Amniotic epithelial cell (primary cell): ENCODE measurements around the gene WDR74.
"Not testable (repeated sequence)": the region's sequence is repeated elsewhere in the genome, so short reads cannot be mapped to it uniquely, and the experiment has no call there.

Experiments used
- DNase-seq: peaks from one replicate; pipeline ENCODE4 v3.0.0-alpha.2; 2010; ENCODE audit warnings: low read depth

WDR74 gene

DNA sequence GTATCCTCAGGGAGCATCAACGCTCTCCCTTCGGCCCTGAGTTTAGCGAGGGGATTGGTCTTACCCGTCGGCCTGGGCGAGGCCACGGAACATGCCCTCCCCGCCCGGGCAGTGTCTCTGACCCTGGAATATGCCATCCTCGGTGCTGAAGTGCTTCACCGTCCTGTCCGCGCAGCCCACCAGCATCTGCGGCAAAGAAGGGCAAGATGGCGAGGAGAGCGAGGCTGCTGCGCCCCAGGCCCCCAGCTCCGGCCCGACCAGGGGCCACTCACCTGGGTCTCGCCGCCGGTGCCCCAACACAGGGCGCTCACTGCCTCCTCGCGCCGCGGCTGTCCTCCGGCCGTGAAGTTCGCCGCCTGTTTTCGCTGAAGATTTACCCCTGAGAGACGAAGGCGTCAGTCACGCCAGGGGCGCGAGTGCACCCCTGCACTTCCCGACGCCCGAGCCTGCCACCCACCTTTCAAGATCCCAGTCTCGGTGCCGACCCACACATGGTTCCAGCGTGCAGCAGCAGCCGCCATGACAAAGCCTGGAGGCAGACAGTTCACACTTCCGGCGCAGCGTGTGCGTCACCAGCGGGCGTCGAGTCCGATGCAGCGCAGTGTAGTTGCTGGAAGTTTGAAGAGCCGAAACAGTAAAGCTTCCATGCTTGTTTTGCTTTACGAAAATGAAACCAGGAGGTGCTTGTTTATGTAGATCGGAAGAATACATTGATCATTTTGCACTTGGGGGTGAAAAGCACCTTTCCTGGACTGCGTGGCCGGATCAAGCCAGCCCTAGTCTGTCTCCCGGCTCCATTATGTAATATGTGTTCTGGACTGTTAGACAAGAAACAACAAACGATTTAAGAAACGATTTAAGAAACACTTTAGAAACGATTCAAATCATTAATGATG, at the start of gene WDR74:
WDR74 (minus strand) TSS at position 541 of the 896 bp plus-strand sequence; CDS start at position 521, 20 bp downstream.
- DNase-seq: peak; percentile 90

DNA sequence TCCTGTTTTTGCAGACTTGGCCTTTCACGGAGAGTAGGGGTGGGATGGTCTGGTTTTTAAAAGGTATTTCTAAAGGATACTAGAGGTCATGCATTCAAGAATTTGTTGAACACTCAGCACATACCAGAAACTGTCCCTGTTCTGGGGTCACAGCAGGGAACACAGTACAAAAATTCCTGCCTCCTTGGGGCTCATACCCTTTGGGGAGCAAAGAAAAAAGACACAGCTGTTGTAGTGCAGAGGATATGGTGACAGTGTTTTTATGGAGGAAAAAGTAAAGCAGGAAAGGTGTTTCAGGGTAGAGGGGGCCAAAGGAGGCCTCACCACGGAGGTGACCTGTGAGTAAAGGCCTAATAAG, 49.7 kb upstream of the WDR74 start:
- DNase-seq: no peak

DNA sequence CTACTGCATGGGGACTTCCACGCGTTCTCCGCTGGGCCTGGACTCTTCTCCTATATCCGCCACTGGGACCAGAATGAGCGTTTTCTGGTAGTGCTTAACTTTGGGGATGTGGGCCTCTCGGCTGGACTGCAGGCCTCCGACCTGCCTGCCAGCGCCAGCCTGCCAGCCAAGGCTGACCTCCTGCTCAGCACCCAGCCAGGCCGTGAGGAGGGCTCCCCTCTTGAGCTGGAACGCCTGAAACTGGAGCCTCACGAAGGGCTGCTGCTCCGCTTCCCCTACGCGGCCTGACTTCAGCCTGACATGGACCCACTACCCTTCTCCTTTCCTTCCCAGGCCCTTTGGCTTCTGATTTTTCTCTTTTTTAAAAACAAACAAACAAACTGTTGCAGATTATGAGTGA, 49.0 kb upstream of the WDR74 start:
- no peak for DNase-seq

DNA sequence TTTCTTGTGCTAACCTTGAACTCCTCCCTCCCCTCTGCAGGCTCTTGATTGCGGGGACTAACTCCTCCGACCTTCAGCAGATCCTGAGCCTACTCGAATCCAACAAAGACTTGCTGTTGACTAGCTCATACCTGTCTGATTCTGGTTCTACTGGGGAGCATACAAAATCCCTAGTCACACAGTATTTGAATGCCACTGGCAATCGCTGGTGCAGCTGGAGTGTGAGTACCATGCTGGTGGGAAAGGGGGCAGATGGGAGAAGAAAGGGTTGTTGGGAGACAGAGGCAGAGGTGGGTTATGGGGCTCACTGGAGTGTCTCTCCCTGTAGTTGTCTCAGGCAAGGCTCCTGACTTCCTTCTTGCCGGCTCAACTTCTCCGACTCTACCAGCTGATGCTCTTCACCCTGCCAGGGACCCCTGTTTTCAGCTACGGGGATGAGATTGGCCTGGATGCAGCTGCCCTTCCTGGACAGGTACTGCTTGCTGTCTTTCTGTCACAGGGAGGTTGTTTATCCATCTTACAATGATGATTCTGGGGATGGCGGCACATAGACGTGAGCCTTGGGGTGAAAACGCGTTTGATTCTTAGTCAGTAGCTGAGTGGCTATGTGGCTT, 45.9 kb upstream of the WDR74 start:
- DNase-seq: no peak

DNA sequence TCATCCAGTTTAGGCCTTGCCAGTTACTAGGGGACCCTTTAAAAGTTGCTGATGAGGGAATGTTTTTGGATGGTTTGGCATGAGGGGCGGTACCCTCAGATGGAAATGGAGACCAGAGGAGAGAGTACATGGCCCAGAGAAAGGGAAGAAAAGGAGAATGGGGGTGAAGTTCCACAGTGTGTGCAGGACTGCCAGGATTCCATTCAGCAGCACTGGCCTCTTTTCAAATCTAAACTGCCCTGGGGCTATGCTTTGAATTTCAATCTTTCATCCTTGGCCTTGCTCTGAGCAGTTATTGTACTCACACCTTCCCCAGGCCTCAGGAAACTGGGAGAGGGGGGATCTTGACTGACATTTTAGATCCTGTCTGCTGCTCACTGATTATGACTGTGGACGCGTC, 44.3 kb upstream of the WDR74 start:
- DNase-seq: no peak

DNA sequence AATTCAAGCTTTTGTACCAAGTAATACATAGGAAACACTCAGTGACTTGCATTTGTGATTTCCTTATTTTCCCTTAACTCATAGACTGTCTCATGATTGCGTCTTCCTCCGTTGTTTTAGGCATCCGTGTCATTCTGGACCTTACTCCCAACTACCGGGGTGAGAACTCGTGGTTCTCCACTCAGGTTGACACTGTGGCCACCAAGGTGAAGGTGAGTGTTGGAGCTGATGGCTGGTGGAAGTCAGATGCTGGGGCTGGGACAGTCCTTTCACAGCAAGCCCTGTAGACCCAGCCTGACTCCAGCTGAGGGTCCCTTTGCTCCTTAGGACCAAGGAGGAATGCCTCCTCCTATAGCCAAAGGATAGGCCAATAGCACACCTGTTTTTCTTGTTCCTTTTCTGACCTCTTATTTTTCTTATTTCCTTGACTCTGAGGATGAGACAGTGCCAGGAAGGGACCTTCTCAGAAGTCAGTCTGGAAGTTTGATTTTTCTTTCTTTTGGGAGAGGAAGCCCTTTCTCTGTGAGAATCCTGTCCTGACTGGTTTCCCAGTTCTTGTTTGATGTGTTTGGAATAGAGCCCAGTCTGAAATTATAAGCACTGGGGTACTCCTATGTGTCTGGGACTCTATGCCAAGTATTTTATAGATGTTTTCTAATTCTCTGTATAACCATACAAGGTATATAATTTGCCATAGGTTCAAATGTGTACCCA, 43.6 kb upstream of the WDR74 start:
- no peak for DNase-seq

DNA sequence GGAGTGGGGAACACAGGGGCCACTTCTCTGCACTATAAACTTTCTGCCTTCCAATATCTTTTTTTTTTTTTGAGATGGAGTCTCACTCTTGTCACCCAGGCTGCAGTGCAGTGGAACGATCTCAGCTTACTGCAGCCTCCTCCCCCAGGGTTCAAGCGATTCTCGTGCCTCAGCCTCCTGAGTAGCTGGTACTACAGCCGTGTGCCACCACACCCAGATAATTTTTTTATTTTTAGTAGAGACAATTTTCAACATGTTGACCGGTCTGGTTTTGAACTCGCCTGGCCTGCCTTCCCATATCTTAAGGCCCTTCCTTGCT, 43.0 kb upstream of the WDR74 start:
- no peak for DNase-seq

DNA sequence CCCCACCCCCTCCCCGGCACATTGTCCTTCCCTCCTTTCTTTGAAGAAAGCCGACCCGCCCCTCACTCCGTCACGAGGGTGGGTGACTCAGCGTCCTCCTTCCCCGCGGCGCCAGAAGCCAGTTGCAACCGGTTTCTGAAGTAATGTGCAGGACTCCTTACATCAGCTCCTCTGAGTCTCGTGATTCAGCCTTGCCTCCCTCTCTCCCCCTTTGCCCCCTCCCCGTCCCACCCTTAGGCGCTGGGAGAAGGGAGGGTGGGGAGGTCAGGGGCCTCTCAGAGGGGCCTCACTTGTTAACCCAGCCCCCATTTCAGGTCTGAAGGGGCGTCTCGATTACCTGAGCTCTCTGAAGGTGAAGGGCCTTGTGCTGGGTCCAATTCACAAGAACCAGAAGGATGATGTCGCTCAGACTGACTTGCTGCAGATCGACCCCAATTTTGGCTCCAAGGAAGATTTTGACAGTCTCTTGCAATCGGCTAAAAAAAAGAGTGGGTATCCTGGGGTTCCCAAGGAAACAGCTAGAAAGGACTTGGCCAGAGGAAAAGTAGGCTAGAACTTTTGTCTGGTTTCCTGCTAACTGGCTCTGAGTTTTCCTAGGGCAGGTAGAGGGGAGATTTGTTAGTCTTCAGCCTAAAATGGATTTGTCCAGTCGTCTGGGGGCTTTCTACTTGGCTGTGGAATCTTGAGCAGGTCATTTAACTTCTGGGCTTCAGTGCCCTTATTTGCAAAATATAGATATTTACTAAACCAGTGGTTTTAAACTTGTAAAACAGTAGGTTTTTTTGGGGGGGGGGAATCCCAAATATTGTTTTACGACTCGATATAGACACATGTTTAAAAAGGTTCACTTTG, 42.4 kb upstream of the WDR74 start:
- DNase-seq: peak; percentile 97

DNA sequence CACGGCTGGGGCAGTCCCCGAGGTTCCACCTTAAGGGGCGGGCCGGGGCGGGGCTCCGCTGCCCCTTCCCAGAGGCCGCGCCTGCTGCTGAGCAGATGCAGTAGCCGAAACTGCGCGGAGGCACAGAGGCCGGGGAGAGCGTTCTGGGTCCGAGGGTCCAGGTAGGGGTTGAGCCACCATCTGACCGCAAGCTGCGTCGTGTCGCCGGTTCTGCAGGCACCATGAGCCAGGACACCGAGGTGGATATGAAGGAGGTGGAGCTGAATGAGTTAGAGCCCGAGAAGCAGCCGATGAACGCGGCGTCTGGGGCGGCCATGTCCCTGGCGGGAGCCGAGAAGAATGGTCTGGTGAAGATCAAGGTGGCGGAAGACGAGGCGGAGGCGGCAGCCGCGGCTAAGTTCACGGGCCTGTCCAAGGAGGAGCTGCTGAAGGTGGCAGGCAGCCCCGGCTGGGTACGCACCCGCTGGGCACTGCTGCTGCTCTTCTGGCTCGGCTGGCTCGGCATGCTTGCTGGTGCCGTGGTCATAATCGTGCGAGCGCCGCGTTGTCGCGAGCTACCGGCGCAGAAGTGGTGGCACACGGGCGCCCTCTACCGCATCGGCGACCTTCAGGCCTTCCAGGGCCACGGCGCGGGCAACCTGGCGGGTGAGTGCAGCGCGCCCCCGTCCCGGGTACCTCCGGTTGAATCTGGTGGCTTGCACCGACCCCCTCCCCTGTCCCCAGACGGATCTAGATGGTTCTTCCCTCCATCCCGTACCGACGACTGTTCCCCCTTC, 41.6 kb upstream of the WDR74 start, which contains the start of gene SLC3A2:
SLC3A2 (plus strand) TSS at position 94 of the 776 bp plus-strand sequence; CDS start at position 222, 128 bp downstream.
- peak; percentile 81 for DNase-seq

DNA sequence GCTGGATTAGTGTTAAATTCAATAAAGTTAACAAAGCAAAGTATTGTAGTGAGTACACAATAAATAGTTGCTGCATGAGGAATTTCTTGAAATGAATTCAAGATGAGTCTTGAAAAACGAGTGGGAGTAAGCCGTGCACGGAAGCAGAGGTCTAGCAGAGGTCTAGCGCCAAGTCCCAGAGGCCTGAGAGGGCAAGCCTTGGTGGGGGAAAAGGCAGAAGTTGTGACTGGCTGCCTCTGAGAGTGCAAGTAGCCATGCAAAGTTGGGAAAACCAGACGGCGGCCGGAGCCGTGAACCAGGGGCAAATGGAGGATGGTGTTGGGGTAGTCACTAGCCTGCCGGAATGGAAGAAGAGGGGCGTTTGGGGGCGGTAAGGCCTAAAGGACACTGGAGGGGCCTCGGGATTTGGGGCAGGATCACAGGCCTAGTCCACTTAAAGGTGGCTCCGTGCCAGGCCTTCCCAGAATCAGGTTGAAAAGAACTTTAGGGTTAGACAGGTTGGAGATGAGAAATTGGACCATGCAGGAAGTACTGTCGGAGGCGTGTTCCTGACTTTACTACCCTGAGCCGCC, 40.9 kb upstream of the WDR74 start:
- peak; percentile 93 for DNase-seq

DNA sequence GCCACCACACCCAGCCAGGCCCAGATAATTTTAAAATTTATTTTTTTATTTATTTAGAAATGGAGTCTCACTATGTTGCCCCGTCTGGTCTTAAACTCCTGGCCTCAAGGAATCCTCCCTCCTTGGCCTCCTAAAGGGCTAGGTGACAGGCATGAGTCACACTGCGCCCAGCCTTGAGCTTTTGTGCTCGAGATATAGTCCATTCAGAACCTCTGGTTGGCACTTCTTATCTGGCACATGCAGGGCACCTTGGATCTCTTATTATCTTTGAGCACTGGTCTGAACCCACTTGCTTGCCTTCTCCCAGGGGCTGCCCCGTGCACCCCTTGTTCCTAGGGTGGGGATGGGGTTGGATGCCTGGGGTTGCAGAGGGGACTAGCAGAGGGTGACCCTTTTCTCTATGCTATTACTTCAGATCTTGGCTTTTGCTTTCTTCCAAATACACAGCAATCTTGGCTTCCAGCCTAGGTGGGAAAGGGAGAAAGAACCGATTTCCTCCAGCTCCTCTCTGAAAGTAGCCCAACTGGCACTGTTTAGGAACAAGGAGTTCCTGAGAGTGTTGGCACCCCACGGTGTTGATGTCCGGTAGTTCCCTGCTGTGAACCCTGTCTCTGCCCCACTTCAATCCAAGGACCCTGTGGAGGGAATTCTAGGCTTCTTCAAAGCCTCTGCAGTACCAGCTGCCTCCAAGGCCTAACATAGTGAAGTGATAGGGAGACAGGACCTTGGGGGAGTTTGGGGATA, 40.0 kb upstream of the WDR74 start:
- no peak for DNase-seq

DNA sequence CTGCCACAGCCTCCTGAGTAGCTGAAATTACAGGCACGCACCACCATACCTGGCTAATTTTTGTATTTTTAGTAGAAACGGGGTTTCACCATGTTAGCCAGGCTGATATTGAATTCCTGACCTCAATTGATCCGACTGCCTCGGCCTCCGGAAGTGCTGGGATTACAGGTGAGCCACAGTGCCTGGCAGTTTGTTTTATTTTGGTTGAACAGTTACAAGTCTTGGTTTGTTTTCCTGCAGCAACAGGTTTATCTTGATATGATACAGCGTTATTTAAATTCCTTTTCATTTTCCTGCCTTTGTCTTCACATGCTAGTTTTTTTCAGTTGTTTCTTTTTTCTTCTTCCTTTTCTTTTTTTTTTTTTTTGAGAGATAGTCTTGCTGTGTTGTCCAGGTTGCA, 37.3 kb upstream of the WDR74 start:
- no peak for DNase-seq

DNA sequence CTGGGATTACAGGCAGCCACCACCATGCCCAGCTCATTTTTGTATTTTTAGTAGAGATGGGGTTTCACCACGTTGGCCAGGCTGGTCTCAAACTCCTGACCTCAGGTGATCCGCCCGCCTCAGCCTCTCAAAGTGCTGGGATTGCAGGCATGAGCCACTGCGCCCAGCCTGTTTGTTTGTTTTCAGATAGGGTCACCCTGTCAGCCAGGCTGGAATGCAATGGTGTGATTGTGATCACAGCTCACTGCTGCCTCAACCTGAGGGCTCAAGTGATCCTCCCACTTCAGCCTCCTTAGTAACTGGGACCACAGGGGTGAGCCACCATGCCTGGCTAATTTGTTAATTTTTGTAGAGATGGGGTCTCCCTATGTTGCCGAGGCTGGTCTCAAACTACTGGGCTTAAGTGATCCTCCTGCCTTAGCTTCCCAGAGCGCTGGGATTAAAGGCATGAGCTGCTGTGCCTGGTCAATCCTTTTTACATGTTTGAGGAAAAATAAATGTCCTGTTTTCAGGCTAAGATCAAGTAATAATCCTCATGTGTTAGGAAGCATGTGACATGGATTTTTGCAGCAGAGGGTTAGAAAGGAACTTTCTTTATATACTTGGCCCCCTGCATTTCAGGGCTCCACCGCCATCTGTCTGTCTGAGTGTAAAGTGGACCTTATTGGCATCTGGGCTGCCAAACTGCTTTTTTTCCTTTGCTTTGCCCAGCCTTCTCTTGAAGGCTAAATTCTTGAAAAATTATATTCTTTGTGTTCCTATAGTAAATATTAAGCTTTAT, 36.5 kb upstream of the WDR74 start:
- no peak for DNase-seq

DNA sequence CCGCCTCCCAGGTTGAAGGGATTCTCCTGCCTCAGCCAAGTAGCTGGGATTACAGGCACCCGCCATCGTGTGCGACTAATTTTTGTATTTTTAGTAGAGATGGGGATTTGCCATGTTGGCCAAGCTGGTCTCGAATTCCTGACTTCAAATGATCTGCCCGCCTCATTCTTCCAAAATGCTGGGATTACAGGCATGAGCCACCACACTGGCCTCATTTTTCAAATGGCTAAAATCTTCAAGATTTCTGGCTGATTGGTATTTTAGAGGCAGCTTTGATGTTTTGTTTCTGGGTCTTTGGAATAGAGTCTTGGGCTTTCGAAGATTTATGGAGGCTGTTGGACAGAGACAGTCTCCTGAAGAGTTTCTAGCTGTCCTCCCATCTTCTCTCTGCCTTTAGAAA, 35.5 kb upstream of the WDR74 start:
- no peak for DNase-seq

DNA sequence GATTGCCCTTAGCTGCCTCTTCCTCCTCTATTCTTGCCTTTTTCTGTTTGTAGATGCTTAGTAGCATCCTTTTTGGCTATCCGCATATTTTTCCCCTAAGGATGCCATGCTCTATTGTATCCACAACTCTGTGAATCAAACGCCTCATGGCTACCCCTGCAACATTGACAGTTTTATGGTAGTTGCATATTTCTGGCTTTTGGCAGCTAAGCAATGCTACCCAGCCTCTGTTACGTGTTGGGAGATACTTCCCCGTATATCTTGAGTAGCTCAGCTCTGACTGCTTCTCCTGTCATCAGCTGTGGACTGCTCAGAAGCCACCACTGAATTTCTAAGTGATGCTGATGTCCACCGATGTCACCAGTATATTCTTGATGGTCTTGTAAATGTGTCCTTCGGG, 26.2 kb upstream of the WDR74 start:
- no peak for DNase-seq

DNA sequence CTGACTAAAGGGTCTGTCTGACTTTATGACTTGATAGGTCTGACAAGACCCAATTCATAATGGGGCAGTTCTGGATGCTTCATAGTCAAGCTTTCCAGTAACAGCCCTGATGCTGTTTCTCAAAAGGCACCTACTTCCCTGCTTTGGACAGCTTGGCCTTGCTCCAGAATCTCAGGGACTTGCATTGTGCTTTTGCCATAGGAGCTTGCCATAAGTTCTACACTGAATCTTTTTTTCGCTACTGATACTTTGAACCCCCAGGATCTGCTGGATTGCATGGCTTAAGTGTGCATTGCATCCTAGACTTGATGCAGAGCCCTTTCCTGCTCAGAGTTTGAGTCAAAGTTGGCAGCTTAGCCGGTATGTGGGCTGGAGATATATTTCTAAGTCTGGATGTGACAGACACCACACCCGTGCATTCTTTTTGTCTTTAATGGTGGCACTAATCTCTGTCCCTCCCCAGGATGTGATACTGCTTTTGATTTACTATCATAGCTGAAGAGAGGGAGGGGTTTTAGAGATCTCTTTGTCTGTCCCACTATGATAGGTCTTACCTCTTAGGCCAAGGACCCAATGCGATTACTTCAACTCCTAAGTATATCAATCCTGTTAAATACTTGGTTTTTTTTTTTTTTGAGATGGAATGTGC, 24.4 kb upstream of the WDR74 start:
- DNase-seq: no peak

DNA sequence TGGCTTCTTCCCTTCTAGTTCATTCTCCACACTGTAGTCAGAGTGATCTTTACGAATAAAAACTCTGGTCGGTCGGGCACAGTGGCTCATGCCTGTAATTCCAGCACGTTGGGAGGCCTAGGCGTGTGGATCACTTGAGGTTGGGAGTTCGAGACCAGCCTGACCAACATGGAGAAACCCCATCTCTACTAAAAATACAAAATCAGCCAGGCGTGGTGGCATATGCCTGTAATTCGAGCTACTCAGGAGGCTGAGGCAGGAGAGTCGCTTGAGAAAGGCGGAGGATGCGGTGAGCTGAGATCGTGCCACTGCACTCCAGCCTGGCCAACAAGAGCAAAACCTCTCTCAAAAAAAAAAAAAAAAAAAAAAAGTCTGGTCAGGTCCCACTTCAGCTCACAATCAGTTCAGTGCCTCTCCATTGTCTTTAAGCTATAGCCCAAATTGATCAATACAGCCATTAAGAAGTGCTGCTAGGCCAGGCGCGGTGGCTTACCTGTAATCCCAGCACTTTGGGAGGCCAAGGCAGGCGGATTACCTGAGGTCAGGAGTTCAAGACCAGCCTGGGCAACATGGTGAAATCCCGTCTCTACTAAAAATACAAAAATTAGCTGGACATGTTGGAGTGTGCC, 22.3 kb upstream of the WDR74 start:
- DNase-seq: not testable (repeated sequence)

DNA sequence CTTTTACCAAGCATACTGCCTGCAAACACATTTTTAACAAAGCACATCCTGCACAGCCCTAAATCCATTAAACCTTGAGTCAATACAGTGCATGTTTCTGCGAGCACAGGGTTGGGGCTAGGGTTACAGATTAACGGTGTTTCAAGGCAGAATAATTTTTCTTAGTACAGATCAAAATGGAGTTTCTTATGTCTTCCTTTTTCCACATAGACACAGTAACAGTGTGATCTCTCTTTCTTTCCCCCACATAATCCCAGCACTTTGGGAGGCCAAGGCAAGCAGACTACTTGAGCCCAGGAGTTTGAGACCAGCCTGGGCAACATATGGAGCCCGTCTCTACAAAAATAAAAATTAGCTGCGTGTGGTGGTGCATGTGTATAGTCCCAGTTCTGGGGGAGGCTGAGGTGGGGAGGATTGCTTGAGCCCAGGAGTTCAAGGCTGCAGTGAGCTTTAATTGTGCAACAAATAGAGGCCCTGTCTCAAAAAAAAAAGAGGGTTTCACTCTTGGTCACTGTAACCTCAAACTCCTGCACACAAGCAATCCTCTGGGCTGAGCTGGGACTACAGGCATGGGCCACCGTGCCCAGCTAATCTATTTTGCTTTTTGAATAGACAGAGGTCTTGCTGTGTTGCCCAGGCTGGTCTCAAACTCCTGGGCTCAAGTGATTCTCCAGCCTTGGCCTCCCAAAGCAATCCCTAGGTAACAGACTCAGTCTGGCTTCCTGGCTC, 21.6 kb upstream of the WDR74 start:
- DNase-seq: no peak
